ENCODE results near the gene COPG1. TPM values are rescaled to one million over a fixed set of nuclear protein-coding genes. Genes with fewer than 3 reads are reported as not detected.

Gene COPG1
- total and polyA plus RNA-seq, 2 experiments from 2014 or later: 50.0 to 106 TPM

- no peak for TF ChIP-seq EZH2phosphoT487 (IDR thresholded peaks at IDR 0.05; ENCODE audit: unreplicated experiment)
- no peak for TF ChIP-seq ZNF114 (CRISPR knock-in tag; IDR thresholded peaks at IDR 0.05)
Observed at GRCh38 chr3:129224984-129225393, 24.4 kb upstream of the COPG1 start (continued).

DNA sequence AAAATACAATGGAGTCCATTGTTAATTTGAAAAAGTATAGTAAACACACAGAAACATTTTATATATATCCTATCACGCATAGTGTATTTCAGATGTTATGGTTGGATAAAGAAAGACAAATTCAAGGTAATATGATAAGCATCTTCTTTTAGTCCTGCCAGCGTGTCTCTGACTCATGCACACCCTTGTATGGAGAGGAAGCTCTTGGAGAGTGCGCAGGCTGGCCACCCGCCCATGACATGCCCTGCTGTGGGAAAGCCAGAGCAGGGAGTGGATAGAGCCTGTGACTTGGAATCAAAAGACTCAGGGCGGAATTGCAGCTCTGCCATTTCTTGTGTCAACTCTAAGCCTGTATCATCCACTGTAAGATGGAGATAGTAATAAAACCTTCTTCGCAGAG, 23.0 kb upstream of the COPG1 start:
- H3K4me1 ChIP-seq (ENCODE audit: insufficient read depth): no peaks in the 10 kb centered on the region
- no peaks in the 10 kb centered on the region for H3K9me2 ChIP-seq (ENCODE audit: insufficient read depth)
- H3K9me3 Mint-ChIP-seq: no peaks in the 10 kb centered on the region
- peaks cover 9% of the 10 kb centered on the region for H3K27me3 Mint-ChIP-seq (ENCODE audit: insufficient read depth, low read depth, poor library complexity)
- no peaks in the 10 kb centered on the region for H3K36me3 Mint-ChIP-seq (ENCODE audit: low read depth)
- no peak for DNase-seq (ENCODE audit: low spot score)
- TF ChIP-seq EZH2 (IDR thresholded peaks at IDR 0.05; ENCODE audit: low read depth, unreplicated experiment): no peak
- H3K27ac ChIP-seq (ENCODE audit: low read depth): no peak overlapping the region
- H3K4me2 ChIP-seq: no peak overlapping the region
- H3K4me3 ChIP-seq: no peak overlapping the region
- ATAC-seq: no peak
- H3K27me3 ChIP-seq (ENCODE audit: insufficient read depth): no peaks in the 10 kb centered on the region
- H3K36me3 ChIP-seq (ENCODE audit: insufficient read depth): no peaks in the 10 kb centered on the region
- no peaks in the 10 kb centered on the region for H3F3A ChIP-seq (replicated peaks; ENCODE audit: low read depth)
- no peak overlapping the region for H3K4me3 Mint-ChIP-seq
- H4K20me1 ChIP-seq (replicated peaks; ENCODE audit: insufficient read depth): no peaks in the 10 kb centered on the region
- no peaks in the 10 kb centered on the region for H3K79me2 ChIP-seq (replicated peaks; ENCODE audit: insufficient read depth)
- H2AFZ ChIP-seq: no peak overlapping the region
- no peak overlapping the region for H3K27ac Mint-ChIP-seq
- peaks cover 22% of the 10 kb centered on the region for H3K4me1 Mint-ChIP-seq

DNA sequence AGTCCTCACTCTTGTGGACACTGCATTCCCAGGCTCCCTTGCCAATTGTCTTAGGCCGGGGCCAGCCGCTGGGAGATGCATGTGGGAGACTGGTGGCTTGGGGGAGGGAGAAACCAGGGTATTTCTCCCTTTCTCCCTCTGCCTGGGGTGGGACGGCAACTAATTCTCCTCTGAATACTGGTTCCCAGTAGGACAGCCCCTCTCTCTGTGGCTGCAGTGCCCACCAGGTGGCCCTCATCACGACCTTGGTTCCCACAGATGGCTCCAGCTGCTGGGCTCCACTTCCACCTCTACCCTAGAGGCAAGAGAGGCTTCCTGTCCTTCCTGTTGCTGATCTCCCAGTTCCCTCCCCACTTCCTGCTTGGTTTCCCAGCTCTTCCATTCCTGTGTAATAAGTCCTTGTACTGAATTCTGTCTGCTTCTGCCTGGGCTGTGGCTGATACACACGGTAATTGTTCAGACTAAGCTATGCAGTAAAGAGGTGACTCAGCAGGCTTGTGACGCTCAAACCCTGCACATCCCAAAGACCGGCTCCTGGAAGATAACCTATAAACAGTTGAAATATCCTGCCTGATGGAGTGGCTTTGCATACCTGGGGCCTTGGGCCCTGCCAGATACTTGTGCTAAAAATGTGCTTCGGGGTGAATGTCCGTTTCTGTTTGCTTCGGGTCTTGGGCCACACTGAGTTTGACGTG, 20.4 kb upstream of the COPG1 start:
- Histone ChIP-seq H3K4me2 (peak overlapping the region; percentile 68), H3K79me2 (replicated peaks; ENCODE audit: insufficient read depth) (no peaks in the 10 kb centered on the region), H4K20me1 (replicated peaks; ENCODE audit: insufficient read depth) (no peaks in the 10 kb centered on the region), H3K4me3 (no peak overlapping the region; the same call in 1 of the 2 replicates), H3K9me2 (ENCODE audit: insufficient read depth) (no peaks in the 10 kb centered on the region), H2AFZ (peak overlapping the region; percentile 97), H3K27ac (ENCODE audit: low read depth) (peak overlapping the region; percentile 73; the same call in 1 of the 2 replicates), H3F3A (replicated peaks; ENCODE audit: low read depth) (no peaks in the 10 kb centered on the region), H3K4me1 (ENCODE audit: insufficient read depth) (no peaks in the 10 kb centered on the region), H3K36me3 (ENCODE audit: insufficient read depth) (no peaks in the 10 kb centered on the region), H3K27me3 (ENCODE audit: insufficient read depth) (no peaks in the 10 kb centered on the region)
- no peaks in the 10 kb centered on the region for H3K36me3 Mint-ChIP-seq (ENCODE audit: low read depth)
- ATAC-seq: peak; percentile 69
- H3K27me3 Mint-ChIP-seq (ENCODE audit: insufficient read depth, low read depth, poor library complexity): peaks cover 12% of the 10 kb centered on the region
- no peak for TF ChIP-seq ZNF462 (CRISPR knock-in tag; IDR thresholded peaks at IDR 0.05)
- peak in 1 of 2 experiments; percentile 33; a peak in 2 of 4 replicates for TF ChIP-seq CTCF (conservative IDR thresholded peaks at IDR 0.05; ENCODE audit: low read depth in 2 of 2)
- DNase-seq (ENCODE audit: low spot score): peak; percentile 58
- peaks cover 28% of the 10 kb centered on the region for H3K4me1 Mint-ChIP-seq
- H3K9me3 Mint-ChIP-seq: no peaks in the 10 kb centered on the region
- H3K4me3 Mint-ChIP-seq: no peak overlapping the region; the same call in 2 of the 3 replicates
- peak overlapping the region; percentile 90 for H3K27ac Mint-ChIP-seq
